Kidney (tissue), 14 donors: ENCODE measurements around the gene IL18R1. TPM values are rescaled to one million over a fixed set of nuclear protein-coding genes. Genes with fewer than 3 reads are reported as not detected.

Experiments
- DNase-seq, 5 donors: peaks; one replicate each; pipeline ENCODE4 v3.0.0-alpha.2; 2013 to 2020
- FAIRE-seq: peaks from 2 replicates; lab custom pipeline; 2012; peaks lifted over from hg19 to GRCh38; lab: Jason Lieb, UNC
- H3K27ac ChIP-seq, 2 donors: one replicate each; pipeline ENCODE4 v1.7.0; 2013; ENCODE audit warnings: low read depth in 2 of 2, low read length in 2 of 2, inconsistent platforms in 1 of 2
- H3K27me3 ChIP-seq: one replicate; pipeline ENCODE4 v1.7.1; 2013; ENCODE audit warnings: low read length, inconsistent platforms; ENCODE audit not compliant: control insufficient read depth, insufficient read depth
- H3K36me3 ChIP-seq, 3 donors: one replicate each; pipeline versions ENCODE4 v1.7.0 to v1.7.1; 2013; ENCODE audit warnings: low read length in 3 of 3, control low read depth in 1 of 3, inconsistent platforms in 1 of 3; ENCODE audit not compliant: insufficient read depth in 3 of 3, control insufficient read depth in 2 of 3
- H3K4me1 ChIP-seq, 3 donors: one replicate each; pipeline versions ENCODE4 v1.7.0 to v1.7.1; 2013; ENCODE audit warnings: low read length in 3 of 3, inconsistent platforms in 1 of 3, low read depth in 1 of 3; ENCODE audit not compliant: control insufficient read depth in 2 of 3, insufficient read depth in 2 of 3
- H3K4me3 ChIP-seq, 3 donors: one replicate each; pipeline versions ENCODE4 v1.7.0 to v1.8.1; 2013; ENCODE audit warnings: low read length in 3 of 3, control low read depth in 1 of 3, inconsistent platforms in 1 of 3
- H3K9ac ChIP-seq, 3 donors: one replicate each; pipeline versions ENCODE4 v1.7.0 to v1.7.1; 2013; ENCODE audit warnings: low read length in 3 of 3, control low read depth in 1 of 3, inconsistent platforms in 1 of 3
- H3K9me3 ChIP-seq, 3 donors: one replicate each; pipeline versions ENCODE4 v1.7.0 to v1.7.1; 2013; ENCODE audit warnings: low read length in 3 of 3, control low read depth in 1 of 3, inconsistent platforms in 1 of 3; ENCODE audit not compliant: control insufficient read depth in 2 of 3, insufficient read depth in 1 of 3
- intact Hi-C: fragments of 100-400 bp; cut with DNase I; formaldehyde crosslinking; loops from one replicate; pipeline ENCODE4 v1.11.1; 2022
- polyA plus RNA-seq: library from polyadenylated mRNA; stranded (reverse); fragments of 350-450 nt; fragmentation: Illumina TruSeq; extraction: RNeasy Lipid Tissue Mini Kit (QIAGEN cat#74804); gene quantifications from one replicate; pipeline ENCODE4 v1.2.3, GENCODE V29; 2014; ENCODE audit warnings: low read depth, low replicate concordance; ENCODE audit not compliant: insufficient read depth
- total RNA-seq: library from RNA; stranded (reverse); fragmentation: NEBNext Ultra II Directional; extraction: Animal tissue kit (Norgen Biotek cat#: 25700); gene quantifications from one replicate; pipeline ENCODE4 v1.2.1, GENCODE V29; 2021
- TF ChIP-seq, protein P1 (sequence below): IDR thresholded peaks from 3 replicates; pipeline ENCODE4 v1.5.1; 2012; ENCODE audit warnings: mild to moderate bottlenecking, moderate library complexity, borderline replicate concordance; ENCODE audit not compliant: insufficient read depth; ENCODE audit errors: extremely low read depth
- donor health status: control.
- donor health status: control.
- donor health status: control.
- donor health status: control.
- donor health status: control.
- donor health status: DM: yes; HTN: yes; CAD: no.
- donor health status: Normal renal cell carcinoma (clear cell type).

Gene IL18R1
- total and polyA plus RNA-seq, 2 donors from 2014 or later: 3.6 to 14.9 TPM

DNA sequence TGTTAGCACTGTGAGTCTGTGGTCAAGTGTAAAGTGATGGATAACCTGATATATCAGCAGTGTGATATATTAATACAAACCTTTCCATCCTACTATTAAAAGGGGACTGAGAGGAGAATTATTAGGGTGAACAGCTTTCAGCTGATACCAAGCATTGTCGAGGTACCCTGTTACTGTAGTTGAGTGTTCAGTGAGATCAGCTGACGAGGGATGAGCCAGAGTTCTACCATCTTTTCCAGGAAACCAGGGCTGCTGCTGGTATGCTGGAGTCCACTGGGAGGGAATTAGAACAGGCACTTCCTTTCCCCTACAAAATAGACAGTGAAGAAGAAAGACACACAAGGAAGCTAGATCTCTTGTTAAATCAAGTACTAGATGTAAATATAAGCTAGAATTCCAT lies 67.8 kb downstream of the IL18R1 start:
- intact Hi-C loops: no loop called here

DNA sequence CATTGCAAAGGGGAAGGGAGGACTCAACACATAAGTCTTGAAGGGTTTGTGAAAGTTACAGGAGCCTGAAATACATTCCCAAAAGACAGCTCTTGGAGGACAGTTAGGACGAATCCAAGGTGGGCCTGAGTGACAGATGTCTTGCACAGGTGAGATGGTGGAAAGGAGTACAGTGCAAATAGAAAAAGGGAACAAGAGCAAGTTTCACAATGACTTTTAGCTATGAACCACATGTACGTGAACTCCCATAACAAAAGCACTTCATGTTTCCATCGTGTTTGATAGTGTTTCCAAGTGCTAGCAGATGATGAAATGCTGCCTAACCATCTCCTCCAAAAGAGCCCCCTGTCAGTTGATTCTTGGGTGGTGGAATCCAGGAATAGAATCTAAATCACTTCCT lies 69.2 kb downstream of the IL18R1 start:
- peak in 1 of 5 donors; percentile 4 for DNase-seq
- Histone ChIP-seq H3K9ac (no peak overlapping the region), H3K27ac (no peak overlapping the region), H3K36me3 (no peaks in the 10 kb centered on the region), H3K27me3 (no peaks in the 10 kb centered on the region), H3K4me3 (no peak overlapping the region), H3K4me1 (no peaks in the 10 kb centered on the region), H3K9me3 (no peaks in the 10 kb centered on the region)
- intact Hi-C loops: no loop called here
- TF ChIP-seq, protein P1, sequence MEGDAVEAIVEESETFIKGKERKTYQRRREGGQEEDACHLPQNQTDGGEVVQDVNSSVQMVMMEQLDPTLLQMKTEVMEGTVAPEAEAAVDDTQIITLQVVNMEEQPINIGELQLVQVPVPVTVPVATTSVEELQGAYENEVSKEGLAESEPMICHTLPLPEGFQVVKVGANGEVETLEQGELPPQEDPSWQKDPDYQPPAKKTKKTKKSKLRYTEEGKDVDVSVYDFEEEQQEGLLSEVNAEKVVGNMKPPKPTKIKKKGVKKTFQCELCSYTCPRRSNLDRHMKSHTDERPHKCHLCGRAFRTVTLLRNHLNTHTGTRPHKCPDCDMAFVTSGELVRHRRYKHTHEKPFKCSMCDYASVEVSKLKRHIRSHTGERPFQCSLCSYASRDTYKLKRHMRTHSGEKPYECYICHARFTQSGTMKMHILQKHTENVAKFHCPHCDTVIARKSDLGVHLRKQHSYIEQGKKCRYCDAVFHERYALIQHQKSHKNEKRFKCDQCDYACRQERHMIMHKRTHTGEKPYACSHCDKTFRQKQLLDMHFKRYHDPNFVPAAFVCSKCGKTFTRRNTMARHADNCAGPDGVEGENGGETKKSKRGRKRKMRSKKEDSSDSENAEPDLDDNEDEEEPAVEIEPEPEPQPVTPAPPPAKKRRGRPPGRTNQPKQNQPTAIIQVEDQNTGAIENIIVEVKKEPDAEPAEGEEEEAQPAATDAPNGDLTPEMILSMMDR: no peak
- no peak for FAIRE-seq

More for the DNA sequence above, 67.8 kb downstream of the IL18R1 start:
- TF ChIP-seq, protein P1: no peak
- Histone ChIP-seq H3K4me3 (no peak overlapping the region), H3K9ac (no peak overlapping the region), H3K27ac (no peak overlapping the region), H3K36me3 (no peaks in the 10 kb centered on the region), H3K9me3 (no peaks in the 10 kb centered on the region), H3K27me3 (no peaks in the 10 kb centered on the region), H3K4me1 (no peaks in the 10 kb centered on the region)
- no peak for FAIRE-seq
- DNase-seq: no peak

DNA sequence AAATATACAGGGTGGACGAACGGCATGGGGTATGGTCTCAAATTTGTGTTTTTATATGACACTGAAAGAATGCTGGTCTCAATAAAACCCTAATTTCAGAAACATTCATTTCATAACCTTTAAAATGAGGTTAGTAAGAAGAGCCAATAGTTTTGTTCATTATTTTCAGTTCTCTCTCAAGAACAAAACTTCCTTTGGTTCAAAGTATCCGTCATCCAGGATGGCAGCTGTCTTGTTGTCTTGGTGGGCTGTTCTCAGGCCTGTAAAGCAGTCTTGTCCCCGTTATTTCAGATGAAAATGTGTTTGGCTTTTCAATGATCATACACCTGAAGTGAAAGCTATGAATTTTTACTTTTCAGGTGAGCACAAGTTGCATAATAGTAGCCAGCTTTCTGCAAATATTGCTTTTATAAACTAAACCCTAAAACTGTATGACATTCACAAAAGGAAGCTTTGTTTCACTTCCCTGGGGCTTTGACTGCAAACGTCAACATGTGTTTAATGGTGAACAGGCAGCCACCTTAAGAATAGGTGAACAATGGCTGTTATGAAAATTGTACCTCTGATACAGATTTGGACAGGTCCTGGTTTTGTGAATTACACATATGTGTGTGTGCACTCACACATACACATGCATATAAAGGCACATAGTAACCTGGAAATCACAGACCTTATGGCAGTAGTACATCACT lies 70.0 kb downstream of the IL18R1 start:
- H3K9me3 ChIP-seq: no peaks in the 10 kb centered on the region
- no peaks in the 10 kb centered on the region for H3K27me3 ChIP-seq
- intact Hi-C loops: no loop called here
- H3K4me3 ChIP-seq: no peak overlapping the region
- TF ChIP-seq, protein P1: no peak
- FAIRE-seq (no peak), DNase-seq (no peak)
- H3K27ac ChIP-seq: no peak overlapping the region
- H3K9ac ChIP-seq: no peak overlapping the region
- H3K36me3 ChIP-seq: no peaks in the 10 kb centered on the region
- H3K4me1 ChIP-seq: no peaks in the 10 kb centered on the region
